ENCODE measurements around the gene ARL8A. TPM values are rescaled to one million over a fixed set of nuclear protein-coding genes. Genes with fewer than 3 reads are reported as not detected.

Gene ARL8A
- total RNA-seq, 1 experiment from 2014 or later = 45.6 TPM

- no peak within 1 kb of the TSS for H2AFZ ChIP-seq (ENCODE audit: low read depth, low read length, poor library complexity, severe bottlenecking)
- intact Hi-C loops (cut with micrococcal nuclease) = loop anchor here (5.0 kb wide), 1 partner anchor 235 kb away; the partner anchor contains the start of gene SHISA4
- no peaks in the 10 kb centered on the region; the same call in 1 of the 2 replicates for H3K27me3 ChIP-seq (ENCODE audit: insufficient read depth, low read length)
- no peaks in the 10 kb centered on the region for H3K36me3 ChIP-seq (ENCODE audit: control insufficient read depth in 1 of 2, insufficient read depth in 2 of 2, low read length in 2 of 2)
- ChIA-PET CTCF (interaction anchor here (1.0 to 7.6 kb wide), 6 partner anchors 11 to 227 kb away, joined by 3 to 106 read pairs (median 5); partner anchors contain the start of gene ELF3), POLR2A (interaction anchor here (1.3 kb wide), 1 partner anchor 9 kb away, joined by 3 read pairs; no protein-coding TSS in a partner anchor), RAD21 (ENCODE audit: low non-redundant PET in 1 of 2, low total read pairs in 2 of 2, uncharacterized antibody in 2 of 2, unreplicated experiment in 2 of 2) (no interaction called here)
- BruUV-seq (replicated peaks) = no TSS peak
- peak within 1 kb of the TSS; percentile 28; the same call in 1 of the 2 replicates for H3K4me2 ChIP-seq (ENCODE audit: low read length)
- no peak within 1 kb of the TSS for H3K9ac ChIP-seq (ENCODE audit: low read length)
- H3K9me3 ChIP-seq (ENCODE audit: control insufficient read depth in 1 of 2, insufficient read depth in 1 of 2, low read depth in 1 of 2, low read length in 2 of 2) = no peaks in the 10 kb centered on the region
- no peaks in the 10 kb centered on the region for H4K20me1 ChIP-seq (ENCODE audit: insufficient read depth)
- DNase-seq (ENCODE audit: low read depth, low spot score) (no peak), ATAC-seq (peak; percentile 70)
- no peak within 1 kb of the TSS for H3K27ac ChIP-seq (ENCODE audit: low read depth, low read length)
- TF ChIP-seq MAX (IDR thresholded peaks at IDR 0.05) = peak; percentile 81
- no peak for TF ChIP-seq POLR2AphosphoS5 (IDR thresholded peaks at IDR 0.05; ENCODE audit: low read depth, low read length)
- no peak for TF ChIP-seq EGR1 (IDR thresholded peaks at IDR 0.05; ENCODE audit: low read depth)
- no peak for TF ChIP-seq YY1 (IDR thresholded peaks at IDR 0.05; ENCODE audit: extremely low read depth, insufficient replicate concordance, low read depth, low read length)
- no peak for TF ChIP-seq ELF1 (IDR thresholded peaks at IDR 0.05; ENCODE audit: borderline replicate concordance, low read depth)
- TF ChIP-seq ATF3 (IDR thresholded peaks at IDR 0.05) = no peak
- peak; percentile 52 to 67 (median 66); a peak in 5 of 6 replicates for TF ChIP-seq CTCF (IDR thresholded peaks at IDR 0.05 in 2 of 3, conservative IDR thresholded peaks at IDR 0.05 in 1 of 3; ENCODE audit: borderline replicate concordance in 1 of 3, insufficient read depth in 1 of 3, low read depth in 2 of 3, low read length in 2 of 3)
- TF ChIP-seq ZNF274 (IDR thresholded peaks at IDR 0.05; ENCODE audit: low read depth, low read length) = no peak
- peaks cover 10 to 20% of the 10 kb centered on the region in 2 experiments for H3K4me1 ChIP-seq (ENCODE audit: control insufficient read depth in 1 of 2, insufficient read depth in 2 of 2, low read length in 2 of 2)
- H3K9me2 ChIP-seq (ENCODE audit: insufficient read depth) = no peaks in the 10 kb centered on the region
- no peaks in the 10 kb centered on the region for H3K79me2 ChIP-seq (ENCODE audit: insufficient read depth, low read length)
- H3K4me3 ChIP-seq (replicated peaks in 1 of 2; ENCODE audit: low read depth in 1 of 2, low read length in 2 of 2) = no peak within 1 kb of the TSS
These were observed 21.8 kb downstream of the ARL8A start, which contains the start of gene GPR37L1 for GRCh38 chr1:202122639-202123335. Gene GPR37L1, plus strand, starts transcription at chr1:202122917. Its CDS starts 47 bp downstream, at chr1:202122964.
